Adrenal gland (tissue), 5 donors: ENCODE measurements around the gene KIRREL3.
"Not testable (repeated sequence)": the region's sequence is repeated elsewhere in the genome, so short reads cannot be mapped to it uniquely, and the experiment has no call there.

Source experiments
- POLR2A ChIP-seq, 2 donors: fragments of 450-650 bp; IDR thresholded peaks; one replicate each; pipeline ENCODE4 v1.6.1; 2017; ENCODE audit warnings: antibody characterized with exemption in 2 of 2, mild to moderate bottlenecking in 2 of 2, moderate library complexity in 1 of 2
- TF ChIP-seq, protein P1 (sequence below), 6 experiments: fragments of 450-650 bp in 4 of 6; fragments of 200-600 bp in 2 of 6; sonication (generic) in 1 of 6; IDR thresholded peaks; 1 replicate in 5 of 6; 2 replicates in 1 of 6; pipeline versions ENCODE4 v1.5.1 to v1.8.0; 2016 to 2021; ENCODE audit warnings: antibody characterized with exemption in 6 of 6, mild to moderate bottlenecking in 2 of 6, moderate library complexity in 1 of 6
- donor health status: DM: no; HTN: no; CAD: no.

DNA sequence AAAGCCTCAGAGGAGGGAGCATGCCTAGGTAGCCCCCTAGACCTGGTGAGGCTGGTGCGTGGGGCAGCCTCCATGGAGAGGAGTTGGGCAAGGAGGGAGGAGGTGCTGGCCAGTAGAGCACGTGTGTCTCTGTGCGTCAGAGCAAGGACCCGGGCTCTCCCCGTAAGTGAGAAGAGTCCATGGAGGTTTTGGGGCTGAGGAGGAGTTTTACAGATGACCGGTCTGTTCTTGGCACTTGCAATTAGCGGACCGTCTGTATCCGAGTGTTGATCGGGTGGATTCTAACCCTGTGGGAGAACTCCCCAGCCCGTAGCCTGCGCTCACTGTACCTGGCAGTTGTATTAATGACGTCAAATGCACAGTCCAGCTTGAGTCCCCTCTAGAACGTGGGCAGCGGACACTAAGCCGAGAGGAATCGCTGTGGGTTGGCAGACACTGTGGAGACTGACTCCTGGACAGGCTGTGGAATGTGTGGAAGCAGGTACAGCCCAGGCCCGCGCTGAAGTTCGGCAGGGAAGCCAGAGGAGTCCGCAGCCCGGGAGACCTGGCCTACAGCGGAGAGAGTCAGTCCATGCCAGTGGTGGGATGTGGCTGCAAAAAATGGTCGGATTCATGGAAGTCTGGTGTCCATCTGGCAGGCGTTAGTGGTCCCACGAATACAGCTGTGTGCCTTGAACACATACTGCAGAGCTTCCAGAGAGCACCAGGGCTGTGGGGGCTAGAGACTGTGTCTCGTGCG is 625.8 kb downstream of the KIRREL3 start:
- TF ChIP-seq, protein P1, sequence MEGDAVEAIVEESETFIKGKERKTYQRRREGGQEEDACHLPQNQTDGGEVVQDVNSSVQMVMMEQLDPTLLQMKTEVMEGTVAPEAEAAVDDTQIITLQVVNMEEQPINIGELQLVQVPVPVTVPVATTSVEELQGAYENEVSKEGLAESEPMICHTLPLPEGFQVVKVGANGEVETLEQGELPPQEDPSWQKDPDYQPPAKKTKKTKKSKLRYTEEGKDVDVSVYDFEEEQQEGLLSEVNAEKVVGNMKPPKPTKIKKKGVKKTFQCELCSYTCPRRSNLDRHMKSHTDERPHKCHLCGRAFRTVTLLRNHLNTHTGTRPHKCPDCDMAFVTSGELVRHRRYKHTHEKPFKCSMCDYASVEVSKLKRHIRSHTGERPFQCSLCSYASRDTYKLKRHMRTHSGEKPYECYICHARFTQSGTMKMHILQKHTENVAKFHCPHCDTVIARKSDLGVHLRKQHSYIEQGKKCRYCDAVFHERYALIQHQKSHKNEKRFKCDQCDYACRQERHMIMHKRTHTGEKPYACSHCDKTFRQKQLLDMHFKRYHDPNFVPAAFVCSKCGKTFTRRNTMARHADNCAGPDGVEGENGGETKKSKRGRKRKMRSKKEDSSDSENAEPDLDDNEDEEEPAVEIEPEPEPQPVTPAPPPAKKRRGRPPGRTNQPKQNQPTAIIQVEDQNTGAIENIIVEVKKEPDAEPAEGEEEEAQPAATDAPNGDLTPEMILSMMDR (IDR thresholded peaks at IDR 0.05), result not testable (repeated sequence)
- not testable (repeated sequence) for TF ChIP-seq POLR2A (IDR thresholded peaks at IDR 0.05)
